Liver (tissue), 9 donors: ENCODE data around the gene ACSF2. TPM values are rescaled to one million over a fixed set of nuclear protein-coding genes. Genes with fewer than 3 reads are reported as not detected.

Source experiments
- DNase-seq: peaks from one replicate; pipeline ENCODE4 v3.0.0-alpha.2; 2017; ENCODE audit warnings: low spot score
- H3K27ac ChIP-seq, 2 donors: one replicate each; pipeline ENCODE4 v1.7.0; 2013; ENCODE audit warnings: inconsistent platforms in 2 of 2, low read length in 2 of 2, control low read depth in 1 of 2, low read depth in 1 of 2, mild to moderate bottlenecking in 1 of 2
- H3K27me3 ChIP-seq, 4 donors: one replicate each; pipeline versions ENCODE4 v1.6.1 to v1.7.0; 2013; ENCODE audit warnings: low read length in 3 of 4, inconsistent platforms in 1 of 4, mild to moderate bottlenecking in 1 of 4, moderate library complexity in 1 of 4; ENCODE audit not compliant: control insufficient read depth in 4 of 4, insufficient read depth in 4 of 4
- H3K36me3 ChIP-seq, 4 donors: one replicate each; pipeline versions ENCODE4 v1.6.1 to v1.7.0; 2013; ENCODE audit warnings: low read length in 3 of 4, mild to moderate bottlenecking in 3 of 4, low read depth in 1 of 4, moderate library complexity in 1 of 4; ENCODE audit not compliant: control insufficient read depth in 4 of 4, insufficient read depth in 3 of 4
- H3K4me1 ChIP-seq, 4 donors: one replicate each; pipeline versions ENCODE4 v1.6.1 to v1.7.0; 2013; ENCODE audit warnings: low read length in 3 of 4, mild to moderate bottlenecking in 3 of 4, moderate library complexity in 1 of 4; ENCODE audit not compliant: control insufficient read depth in 4 of 4, insufficient read depth in 4 of 4
- H3K4me3 ChIP-seq, 3 donors: one replicate each; pipeline versions ENCODE4 v1.6.1 to v1.7.0; 2013; ENCODE audit warnings: low read length in 3 of 3, control low read depth in 1 of 3, low read depth in 1 of 3, mild to moderate bottlenecking in 1 of 3
- H3K9ac ChIP-seq, 2 donors: one replicate each; pipeline ENCODE4 v1.7.0; 2013; ENCODE audit warnings: low read length in 2 of 2, mild to moderate bottlenecking in 2 of 2, moderate library complexity in 2 of 2, control low read depth in 1 of 2, low read depth in 1 of 2
- H3K9me3 ChIP-seq, 4 donors: one replicate each; pipeline versions ENCODE4 v1.6.1 to v1.7.0; 2013; ENCODE audit warnings: low read length in 3 of 4; ENCODE audit not compliant: control insufficient read depth in 4 of 4
- EGR1 ChIP-seq, 2 donors: IDR thresholded peaks; 2 replicates each; pipeline ENCODE4 v1.6.1; 2016 to 2018; ENCODE audit warnings: antibody characterized with exemption in 2 of 2, low read depth in 2 of 2
- NR2F2 ChIP-seq: IDR thresholded peaks from 2 replicates; pipeline ENCODE4 v1.6.1; 2016; ENCODE audit warnings: antibody characterized with exemption
- RXRA ChIP-seq, 2 donors: IDR thresholded peaks; 2 replicates each; pipeline ENCODE4 v1.6.1; 2017 to 2018; ENCODE audit warnings: antibody characterized with exemption in 2 of 2, mild to moderate bottlenecking in 1 of 2
- SP1 ChIP-seq: IDR thresholded peaks from 2 replicates; pipeline ENCODE4 v1.6.1; 2018; ENCODE audit warnings: antibody characterized with exemption, mild to moderate bottlenecking
- TAF1 ChIP-seq: conservative IDR thresholded peaks from 2 replicates; pipeline ENCODE4 v1.6.1; 2016; ENCODE audit warnings: antibody characterized with exemption, mild to moderate bottlenecking
- YY1 ChIP-seq: IDR thresholded peaks from 2 replicates; pipeline ENCODE4 v1.6.1; 2016; ENCODE audit warnings: antibody characterized with exemption, mild to moderate bottlenecking
- ZBTB33 ChIP-seq: IDR thresholded peaks from 2 replicates; pipeline ENCODE4 v1.6.1; 2016; ENCODE audit warnings: antibody characterized with exemption
- WGBS: extraction: QIAGEN DNeasy Blood & Tissue Kit; methylation state at CpG from one replicate; pipeline ENCODE4 v1.1.7; 2013; 5-methylcytosine and 5-hydroxymethylcytosine counted together
- polyA plus RNA-seq, 2 donors: library from polyadenylated mRNA; stranded (reverse) in 1 of 2; unstranded in 1 of 2; fragments of 200-250 nt in 1 of 2; fragments of >200 nt in 1 of 2; fragmentation: Nextera tagmentation in 1 of 2; extraction: Ambion mirVana in 1 of 2; gene quantifications; one replicate each; pipeline versions ENCODE4 v1.2.1 to v1.2.3, GENCODE V29; 2013 to 2015
- total RNA-seq, 2 donors: library from RNA; depleted of rRNA; stranded (reverse); fragments of >200 nt; gene quantifications; one replicate each; pipeline ENCODE4 v1.2.3, GENCODE V29; 2014
- TF ChIP-seq, protein P1 (sequence below): IDR thresholded peaks from 2 replicates; pipeline ENCODE4 v1.6.1; 2016; ENCODE audit warnings: antibody characterized with exemption, mild to moderate bottlenecking
- donor health status: healthy.
- donor health status: healthy.
- donor health status: healthy.
- donor health status: healthy.
- donor health status: healthy.

The ACSF2 gene
- total and polyA plus RNA-seq, 4 donors, result 18.9 to 34.3 (median 21.1) TPM

GRCh38 chr17:50467114-50467854 lies 41.3 kb downstream of the ACSF2 start (continued):
- TF ChIP-seq, protein P1, sequence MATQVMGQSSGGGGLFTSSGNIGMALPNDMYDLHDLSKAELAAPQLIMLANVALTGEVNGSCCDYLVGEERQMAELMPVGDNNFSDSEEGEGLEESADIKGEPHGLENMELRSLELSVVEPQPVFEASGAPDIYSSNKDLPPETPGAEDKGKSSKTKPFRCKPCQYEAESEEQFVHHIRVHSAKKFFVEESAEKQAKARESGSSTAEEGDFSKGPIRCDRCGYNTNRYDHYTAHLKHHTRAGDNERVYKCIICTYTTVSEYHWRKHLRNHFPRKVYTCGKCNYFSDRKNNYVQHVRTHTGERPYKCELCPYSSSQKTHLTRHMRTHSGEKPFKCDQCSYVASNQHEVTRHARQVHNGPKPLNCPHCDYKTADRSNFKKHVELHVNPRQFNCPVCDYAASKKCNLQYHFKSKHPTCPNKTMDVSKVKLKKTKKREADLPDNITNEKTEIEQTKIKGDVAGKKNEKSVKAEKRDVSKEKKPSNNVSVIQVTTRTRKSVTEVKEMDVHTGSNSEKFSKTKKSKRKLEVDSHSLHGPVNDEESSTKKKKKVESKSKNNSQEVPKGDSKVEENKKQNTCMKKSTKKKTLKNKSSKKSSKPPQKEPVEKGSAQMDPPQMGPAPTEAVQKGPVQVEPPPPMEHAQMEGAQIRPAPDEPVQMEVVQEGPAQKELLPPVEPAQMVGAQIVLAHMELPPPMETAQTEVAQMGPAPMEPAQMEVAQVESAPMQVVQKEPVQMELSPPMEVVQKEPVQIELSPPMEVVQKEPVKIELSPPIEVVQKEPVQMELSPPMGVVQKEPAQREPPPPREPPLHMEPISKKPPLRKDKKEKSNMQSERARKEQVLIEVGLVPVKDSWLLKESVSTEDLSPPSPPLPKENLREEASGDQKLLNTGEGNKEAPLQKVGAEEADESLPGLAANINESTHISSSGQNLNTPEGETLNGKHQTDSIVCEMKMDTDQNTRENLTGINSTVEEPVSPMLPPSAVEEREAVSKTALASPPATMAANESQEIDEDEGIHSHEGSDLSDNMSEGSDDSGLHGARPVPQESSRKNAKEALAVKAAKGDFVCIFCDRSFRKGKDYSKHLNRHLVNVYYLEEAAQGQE, result no peak
- TF ChIP-seq NR2F2, result no peak
- TF ChIP-seq RXRA (IDR thresholded peaks at IDR 0.05), result no peak

DNA sequence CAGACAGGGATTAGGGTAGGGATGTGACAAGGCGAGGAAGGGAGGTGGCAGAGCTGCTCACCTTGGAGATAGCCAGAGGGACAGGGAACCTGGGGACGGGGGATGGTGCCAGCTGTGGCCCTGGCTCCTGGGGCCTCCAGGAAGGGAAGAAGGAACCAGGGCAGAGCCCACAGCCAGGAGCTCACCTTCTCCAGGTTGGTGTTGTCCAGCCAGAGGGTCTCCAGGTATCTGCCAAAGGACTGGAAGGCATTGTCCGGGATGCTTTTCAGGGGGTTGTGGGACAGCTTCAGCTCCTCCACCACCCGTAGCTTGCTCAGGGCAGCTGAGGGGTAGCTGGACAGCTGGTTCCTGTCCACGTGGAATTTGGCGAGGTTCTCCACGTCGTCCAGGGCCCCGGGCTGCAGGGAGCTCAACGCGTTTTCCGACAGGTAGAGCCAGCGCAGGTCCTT lies 41.9 kb downstream of the ACSF2 start:
- 73% methylated on average over 13 of the region's 13 CpGs for WGBS
- H3K4me3 ChIP-seq, result no peak overlapping the region

More for the DNA sequence above, 41.9 kb downstream of the ACSF2 start:
- Histone ChIP-seq H3K9ac (no peak overlapping the region), H3K9me3 (no peaks in the 10 kb centered on the region), H3K27me3 (no peaks in the 10 kb centered on the region), H3K36me3 (peaks cover 0 to 11% (median 0%) of the 10 kb centered on the region in 4 donors), H3K4me1 (peaks cover 25 to 81% (median 60%) of the 10 kb centered on the region in 4 donors), H3K27ac (no peak overlapping the region)
- TF ChIP-seq ZBTB33, result no peak
- TF ChIP-seq EGR1 (IDR thresholded peaks at IDR 0.05; ENCODE audit: low read depth in 2 of 2), result no peak
- TF ChIP-seq, protein P1, result no peak
- TF ChIP-seq TAF1, result no peak
- no peak for TF ChIP-seq YY1
- TF ChIP-seq RXRA (IDR thresholded peaks at IDR 0.05), result no peak
- no peak for TF ChIP-seq SP1
- DNase-seq, result no peak
